Naive B cell (primary cell): Measurements from ENCODE around the gene PPP1R15A. TPM values are rescaled to one million over a fixed set of nuclear protein-coding genes. Genes with fewer than 3 reads are reported as not detected.
"Not testable (repeated sequence)": the region's sequence is repeated elsewhere in the genome, so short reads cannot be mapped to it uniquely, and the experiment has no call there.

Source experiments
- ATAC-seq, 2 donors: fragments of 150-1000 bp; cut with Tn5 transposase; 2 replicates each; pipeline ENCODE4 v1.10.0; 2021; ENCODE audit warnings: low read depth in 2 of 2, mild to moderate bottlenecking in 2 of 2, moderate library complexity in 2 of 2
- DNase-seq: peaks from one replicate; pipeline ENCODE4 v3.0.0; 2022
- H3K27ac Mint-ChIP-seq, 6 donors: one replicate each; pipeline ENCODE4 v1.8.0; 2020 to 2022; ENCODE audit warnings: mild to moderate bottlenecking in 6 of 6, mixed read lengths in 6 of 6, moderate library complexity in 5 of 6, inconsistent platforms in 2 of 6
- H3K27me3 Mint-ChIP-seq, 3 donors: one replicate each; pipeline ENCODE4 v1.8.0; 2021 to 2022; ENCODE audit warnings: mixed read lengths in 3 of 3, mild to moderate bottlenecking in 1 of 3
- H3K36me3 Mint-ChIP-seq, 2 donors: one replicate each; pipeline ENCODE4 v1.8.0; 2020 to 2022; ENCODE audit warnings: mixed read lengths in 2 of 2, inconsistent platforms in 1 of 2, mild to moderate bottlenecking in 1 of 2
- H3K4me1 Mint-ChIP-seq, 3 donors: one replicate each; pipeline ENCODE4 v1.8.0; 2020 to 2022; ENCODE audit warnings: mixed read lengths in 3 of 3, inconsistent platforms in 1 of 3, mild to moderate bottlenecking in 1 of 3, moderate library complexity in 1 of 3
- H3K4me3 Mint-ChIP-seq, 8 donors: one replicate each; pipeline ENCODE4 v1.8.0; 2020 to 2022; ENCODE audit warnings: mild to moderate bottlenecking in 8 of 8, mixed read lengths in 8 of 8, moderate library complexity in 8 of 8, inconsistent platforms in 2 of 8
- H3K9me3 Mint-ChIP-seq, 7 donors: one replicate each; pipeline ENCODE4 v1.8.0; 2020 to 2022; ENCODE audit warnings: mixed read lengths in 7 of 7, mild to moderate bottlenecking in 5 of 7, inconsistent platforms in 2 of 7, moderate library complexity in 1 of 7
- polyA plus RNA-seq, 6 donors: library from polyadenylated mRNA; unstranded; fragments of 300-500 nt; fragmentation: Illumina TruSeq; gene quantifications; one replicate each; pipeline ENCODE4 v1.2.3, GENCODE V29; 2021; ENCODE audit warnings: low read depth in 6 of 6

PPP1R15A gene
- polyA plus RNA-seq, 6 donors from 2014 or later: 98.9 to 436 (median 172) TPM

DNA sequence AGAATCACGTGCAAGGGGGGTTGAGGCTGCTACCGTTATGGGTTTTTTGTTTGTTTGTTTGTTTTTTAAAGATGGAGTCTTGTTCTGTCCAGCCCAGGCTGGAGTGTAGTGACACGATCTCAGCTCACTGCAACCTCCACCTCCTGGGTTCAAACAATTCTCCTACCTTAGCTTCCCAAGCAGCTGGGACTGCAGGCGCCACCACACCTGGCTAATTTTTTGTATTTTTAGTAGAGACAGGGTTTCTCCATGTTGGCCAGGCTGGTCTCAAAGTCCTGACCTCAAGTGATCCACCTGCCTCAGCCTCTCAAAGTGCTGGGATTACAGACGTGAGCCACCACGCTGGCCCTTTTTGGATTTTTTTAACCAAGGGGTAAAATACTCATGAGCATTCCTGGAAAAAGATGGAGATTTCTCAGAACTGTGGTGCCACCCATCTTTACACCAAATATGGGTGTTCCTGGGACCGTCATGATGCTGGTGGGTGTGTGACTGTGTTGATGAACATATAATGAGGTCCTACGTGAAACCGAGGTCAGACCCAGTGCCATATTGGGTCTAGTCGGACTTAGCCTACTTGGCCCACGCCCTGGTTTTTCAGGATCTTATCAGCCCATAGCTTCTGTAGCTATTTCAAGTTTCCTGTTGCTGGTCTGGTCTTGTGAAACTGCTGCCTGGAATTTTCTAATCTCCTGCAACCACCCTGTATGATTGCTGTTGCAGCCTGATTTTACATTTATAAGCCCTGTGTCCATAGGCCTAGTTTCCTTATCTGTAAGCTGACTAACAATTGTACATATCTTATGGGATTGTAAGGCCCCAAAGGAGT, 6.2 kb downstream of the PPP1R15A start:
- Mint-ChIP-seq H3K27ac (peak overlapping the region; percentile 69 to 100 (median 78)), H3K4me1 (peaks cover 32 to 49% (median 32%) of the 10 kb centered on the region in 3 donors), H3K27me3 (no peaks in the 10 kb centered on the region), H3K9me3 (peaks cover 0 to 2% (median 0%) of the 10 kb centered on the region in 7 donors), H3K36me3 (peaks cover 12 to 20% of the 10 kb centered on the region in 2 donors), H3K4me3 (peak overlapping the region in 4 of 8 donors; percentile 20 to 99 (median 34))
- ATAC-seq: no peak
- DNase-seq: no peak

- Mint-ChIP-seq H3K27ac (peak overlapping the region in 3 of 6 donors; percentile 51 to 100 (median 59)), H3K36me3 (peaks cover 5 to 12% of the 10 kb centered on the region in 2 donors), H3K9me3 (peaks cover 0 to 2% (median 0%) of the 10 kb centered on the region in 7 donors), H3K4me3 (peak overlapping the region in 1 of 8 donors; percentile 99), H3K27me3 (no peaks in the 10 kb centered on the region), H3K4me1 (peaks cover 25 to 42% (median 25%) of the 10 kb centered on the region in 3 donors)
- no peak for ATAC-seq
- DNase-seq: no peak
These were observed 6.9 kb downstream of the PPP1R15A start for GRCh38 chr19:48879025-48879637.

DNA sequence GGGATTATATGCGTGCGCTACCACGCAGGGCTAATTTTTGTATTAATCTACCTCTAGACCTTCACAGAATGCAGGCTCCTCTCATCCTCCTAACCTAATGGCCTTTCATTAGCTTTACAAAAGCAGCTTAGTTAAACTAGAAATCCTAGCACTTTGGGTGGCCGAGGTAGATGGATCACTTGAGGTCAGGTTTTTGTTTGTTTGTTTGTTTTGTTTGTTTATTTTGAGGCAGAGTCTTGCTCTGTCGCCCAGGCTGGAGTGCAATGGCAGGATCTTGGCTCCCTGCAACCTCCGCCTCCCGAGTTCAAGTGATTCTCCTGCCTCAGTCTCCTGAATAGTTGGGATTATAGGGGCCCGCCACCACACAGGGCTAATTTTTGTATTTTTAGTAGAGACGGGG, 7.5 kb downstream of the PPP1R15A start:
- H3K36me3 Mint-ChIP-seq, H3K9me3 Mint-ChIP-seq, DNase-seq, H3K27me3 Mint-ChIP-seq, ATAC-seq: not testable (repeated sequence)
- peak overlapping the region in 1 of 8 donors; percentile 78 for H3K4me3 Mint-ChIP-seq
- peak overlapping the region in 4 of 6 donors; percentile 51 to 100 (median 60) for H3K27ac Mint-ChIP-seq
- H3K4me1 Mint-ChIP-seq: peaks cover 19 to 36% (median 21%) of the 10 kb centered on the region in 3 donors

GRCh38 chr19:48881741-48882657, 9.8 kb downstream of the PPP1R15A start:
- H3K27ac Mint-ChIP-seq: peak overlapping the region in 2 of 6 donors; percentile 72 to 94

GRCh38 chr19:48883726-48884125, 11.5 kb downstream of the PPP1R15A start:
- H3K4me1 Mint-ChIP-seq: peaks cover 0 to 6% (median 4%) of the 10 kb centered on the region in 3 donors
- ATAC-seq (no peak), DNase-seq (no peak)
- H3K4me3 Mint-ChIP-seq: no peak overlapping the region
- peaks cover 0 to 2% (median 0%) of the 10 kb centered on the region in 7 donors for H3K9me3 Mint-ChIP-seq
- no peaks in the 10 kb centered on the region for H3K27me3 Mint-ChIP-seq
- no peak overlapping the region for H3K27ac Mint-ChIP-seq
- H3K36me3 Mint-ChIP-seq: no peaks in the 10 kb centered on the region

More at GRCh38 chr19:48881741-48882657, 9.8 kb downstream of the PPP1R15A start:
- no peaks in the 10 kb centered on the region for H3K36me3 Mint-ChIP-seq
- H3K27me3 Mint-ChIP-seq: no peaks in the 10 kb centered on the region
- ATAC-seq (peak; percentile 20 to 31), DNase-seq (peak; percentile 33)
- peak overlapping the region in 2 of 8 donors; percentile 35 to 65 for H3K4me3 Mint-ChIP-seq
- peaks cover 0 to 16% (median 7%) of the 10 kb centered on the region in 3 donors for H3K4me1 Mint-ChIP-seq
- peaks cover 0 to 2% (median 0%) of the 10 kb centered on the region in 7 donors for H3K9me3 Mint-ChIP-seq

- ATAC-seq: no peak
- H3K27ac Mint-ChIP-seq: peak overlapping the region in 1 of 6 donors; percentile 42
- no peak overlapping the region for H3K4me3 Mint-ChIP-seq
- H3K27me3 Mint-ChIP-seq: peaks cover 4 to 25% (median 19%) of the 10 kb centered on the region in 3 donors
- peaks cover 0 to 4% (median 0%) of the 10 kb centered on the region in 3 donors for H3K4me1 Mint-ChIP-seq
- no peaks in the 10 kb centered on the region for H3K9me3 Mint-ChIP-seq
- H3K36me3 Mint-ChIP-seq: no peaks in the 10 kb centered on the region
- DNase-seq: no peak
These were observed 15.8 kb downstream of the PPP1R15A start for GRCh38 chr19:48887861-48888612.

- H3K27me3 Mint-ChIP-seq: peaks cover 10 to 34% (median 27%) of the 10 kb centered on the region in 3 donors
- not testable (repeated sequence) for H3K27ac Mint-ChIP-seq
These were observed 17.3 kb downstream of the PPP1R15A start for GRCh38 chr19:48889496-48889895.

GRCh38 chr19:48890551-48890950, 18.3 kb downstream of the PPP1R15A start:
- Mint-ChIP-seq H3K36me3 (no peaks in the 10 kb centered on the region), H3K4me3 (no peak overlapping the region), H3K9me3 (no peaks in the 10 kb centered on the region), H3K27ac (no peak overlapping the region), H3K4me1 (peaks cover 4 to 10% (median 8%) of the 10 kb centered on the region in 3 donors), H3K27me3 (peaks cover 14 to 45% (median 34%) of the 10 kb centered on the region in 3 donors)
- DNase-seq (no peak), ATAC-seq (no peak)

More at GRCh38 chr19:48889496-48889895, 17.3 kb downstream of the PPP1R15A start:
- H3K36me3 Mint-ChIP-seq, ATAC-seq, H3K9me3 Mint-ChIP-seq, DNase-seq, H3K4me3 Mint-ChIP-seq, H3K4me1 Mint-ChIP-seq: not testable (repeated sequence)

- H3K9me3 Mint-ChIP-seq: no peaks in the 10 kb centered on the region
- H3K4me3 Mint-ChIP-seq: peak overlapping the region in 4 of 8 donors; percentile 3 to 75 (median 60)
- H3K36me3 Mint-ChIP-seq: no peaks in the 10 kb centered on the region
- no peak overlapping the region for H3K27ac Mint-ChIP-seq
- peaks cover 14 to 71% (median 43%) of the 10 kb centered on the region in 3 donors for H3K27me3 Mint-ChIP-seq
- H3K4me1 Mint-ChIP-seq: peaks cover 14 to 30% (median 29%) of the 10 kb centered on the region in 3 donors
- DNase-seq (no peak), ATAC-seq (no peak)
These were observed 23.0 kb downstream of the PPP1R15A start for GRCh38 chr19:48895226-48895625.

DNA sequence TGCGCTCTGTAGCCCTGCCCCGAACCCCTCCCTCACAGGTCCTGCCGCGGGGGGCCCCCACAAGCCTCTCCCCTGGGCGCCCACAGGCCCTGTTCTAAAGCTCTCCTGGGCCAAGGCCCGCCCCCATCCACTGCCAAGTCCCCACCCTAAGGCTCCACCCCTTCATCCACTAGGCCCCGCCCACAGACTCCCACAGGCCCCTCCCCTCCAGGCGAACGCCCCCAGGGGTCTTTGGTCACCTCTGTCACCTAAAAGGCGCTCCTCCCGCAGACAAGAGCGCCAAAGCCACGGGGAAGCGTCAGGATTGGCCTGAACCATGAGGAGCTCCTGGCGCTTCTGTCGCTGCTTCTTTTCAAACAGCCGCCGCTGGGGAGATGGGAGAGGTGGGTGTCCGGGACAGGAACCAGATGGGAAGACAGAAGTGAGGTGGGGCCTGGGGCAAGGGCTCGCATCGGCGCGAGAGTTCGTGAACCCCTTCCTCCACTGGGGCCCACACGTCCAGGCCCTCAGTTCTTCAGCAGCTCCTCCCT, 24.0 kb downstream of the PPP1R15A start:
- no peaks in the 10 kb centered on the region for H3K9me3 Mint-ChIP-seq
- ATAC-seq: peak; percentile 36 to 41
- DNase-seq: peak; percentile 41
- H3K4me3 Mint-ChIP-seq: peak overlapping the region in 7 of 8 donors; percentile 49 to 79 (median 68)
- H3K27me3 Mint-ChIP-seq: peaks cover 14 to 64% (median 37%) of the 10 kb centered on the region in 3 donors
- H3K4me1 Mint-ChIP-seq: peaks cover 16 to 40% (median 39%) of the 10 kb centered on the region in 3 donors
- H3K27ac Mint-ChIP-seq: peak overlapping the region in 2 of 6 donors; percentile 57 to 71
- no peaks in the 10 kb centered on the region for H3K36me3 Mint-ChIP-seq

- DNase-seq (no peak), ATAC-seq (no peak)
- Mint-ChIP-seq H3K9me3 (no peaks in the 10 kb centered on the region), H3K4me1 (peaks cover 20 to 47% (median 46%) of the 10 kb centered on the region in 3 donors), H3K4me3 (peak overlapping the region in 4 of 8 donors; percentile 15 to 59 (median 31)), H3K27ac (no peak overlapping the region), H3K36me3 (no peaks in the 10 kb centered on the region), H3K27me3 (peaks cover 14 to 55% (median 28%) of the 10 kb centered on the region in 3 donors)
These were observed 25.0 kb downstream of the PPP1R15A start for GRCh38 chr19:48897181-48897580.

DNA sequence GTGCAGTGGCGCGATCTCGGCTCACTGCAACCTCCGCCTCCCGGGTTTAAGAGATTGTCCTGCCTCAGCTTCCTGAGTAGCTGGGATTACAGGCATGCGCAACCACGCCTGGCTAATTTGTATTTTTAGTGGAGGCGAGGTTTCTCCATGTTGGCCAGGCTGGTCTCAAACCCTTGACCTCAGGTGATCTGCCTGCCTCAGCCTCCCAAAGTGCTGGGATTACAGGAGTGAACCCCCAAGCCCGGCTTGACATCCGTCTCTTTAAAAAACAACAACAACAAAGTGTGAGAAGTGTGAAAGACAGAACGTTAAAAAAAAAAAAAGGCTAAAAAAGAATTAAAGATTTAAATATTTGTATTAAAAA, 27.1 kb downstream of the PPP1R15A start:
- Mint-ChIP-seq H3K4me3 (peak overlapping the region in 7 of 8 donors; percentile 83 to 100 (median 97)), H3K4me1 (peaks cover 30 to 54% (median 53%) of the 10 kb centered on the region in 3 donors), H3K27me3 (peaks cover 5 to 38% (median 17%) of the 10 kb centered on the region in 3 donors), H3K27ac (peak overlapping the region in 3 of 6 donors; percentile 33 to 81 (median 65))
- not testable (repeated sequence) for DNase-seq, ATAC-seq, H3K9me3 Mint-ChIP-seq, H3K36me3 Mint-ChIP-seq
